Measurements from ENCODE around the gene SEC62.
"Not testable (repeated sequence)": the region's sequence is repeated elsewhere in the genome, so short reads cannot be mapped to it uniquely, and the experiment has no call there.

SEC62 gene

GRCh38 chr3:170016057-170016456 is 49.5 kb downstream of the SEC62 start:
- Histone ChIP-seq H3K27me3 (ENCODE audit: insufficient read depth, poor library complexity, severe bottlenecking) (no peaks in the 10 kb centered on the region), H3K4me3 (replicated peaks; ENCODE audit: insufficient read depth, low read length) (no peak overlapping the region), H3K27ac (replicated peaks) (no peak overlapping the region)
- no peak for TF ChIP-seq CTCF (IDR thresholded peaks at IDR 0.05; ENCODE audit: insufficient read depth, low read length)
- no peak for TF ChIP-seq SPI1 (IDR thresholded peaks at IDR 0.05; ENCODE audit: borderline replicate concordance, low read depth)
- DNase-seq (ENCODE audit: low read depth in 1 of 2, low spot score in 1 of 2), result no peak

GRCh38 chr3:170019306-170019705 is 52.7 kb downstream of the SEC62 start:
- not testable (repeated sequence) for DNase-seq (ENCODE audit: low read depth in 1 of 2, low spot score in 1 of 2); H3K4me3 ChIP-seq (replicated peaks; ENCODE audit: insufficient read depth, low read length); H3K27me3 ChIP-seq (ENCODE audit: insufficient read depth, poor library complexity, severe bottlenecking); H3K27ac ChIP-seq (replicated peaks)

GRCh38 chr3:170021083-170021482 is 54.5 kb downstream of the SEC62 start:
- Histone ChIP-seq H3K27ac (replicated peaks) (no peak overlapping the region), H3K4me3 (replicated peaks; ENCODE audit: insufficient read depth, low read length) (no peak overlapping the region), H3K27me3 (ENCODE audit: insufficient read depth, poor library complexity, severe bottlenecking) (no peaks in the 10 kb centered on the region)
- DNase-seq (ENCODE audit: low read depth in 1 of 2, low spot score in 1 of 2), result no peak
- no peak for TF ChIP-seq SPI1 (IDR thresholded peaks at IDR 0.05; ENCODE audit: borderline replicate concordance, low read depth)

- Histone ChIP-seq H3K27me3 (ENCODE audit: insufficient read depth, poor library complexity, severe bottlenecking) (no peaks in the 10 kb centered on the region), H3K4me3 (replicated peaks; ENCODE audit: insufficient read depth, low read length) (no peak overlapping the region), H3K27ac (replicated peaks) (no peak overlapping the region)
- DNase-seq (ENCODE audit: low read depth in 1 of 2, low spot score in 1 of 2), result no peak
- TF ChIP-seq CTCF (IDR thresholded peaks at IDR 0.05; ENCODE audit: insufficient read depth, low read length) (no peak), GABPA (IDR thresholded peaks at IDR 0.05; ENCODE audit: low read depth) (no peak), POLR2AphosphoS5 (IDR thresholded peaks at IDR 0.05; ENCODE audit: low read depth) (no peak), SPI1 (IDR thresholded peaks at IDR 0.05; ENCODE audit: borderline replicate concordance, low read depth) (no peak), REST (IDR thresholded peaks at IDR 0.05; ENCODE audit: insufficient replicate concordance, low read depth) (no peak)
Measured at GRCh38 chr3:170022336-170022735, 55.7 kb downstream of the SEC62 start.

GRCh38 chr3:170023165-170023564 is 56.6 kb downstream of the SEC62 start:
- TF ChIP-seq GABPA (IDR thresholded peaks at IDR 0.05; ENCODE audit: low read depth), result no peak
- TF ChIP-seq POLR2AphosphoS5 (IDR thresholded peaks at IDR 0.05; ENCODE audit: low read depth), result no peak
- TF ChIP-seq SPI1 (IDR thresholded peaks at IDR 0.05; ENCODE audit: borderline replicate concordance, low read depth), result no peak
- no peak for TF ChIP-seq REST (IDR thresholded peaks at IDR 0.05; ENCODE audit: insufficient replicate concordance, low read depth)
- TF ChIP-seq CTCF (IDR thresholded peaks at IDR 0.05; ENCODE audit: insufficient read depth, low read length), result no peak
- Histone ChIP-seq H3K27ac (replicated peaks) (no peak overlapping the region), H3K4me3 (replicated peaks; ENCODE audit: insufficient read depth, low read length) (no peak overlapping the region), H3K27me3 (ENCODE audit: insufficient read depth, poor library complexity, severe bottlenecking) (no peaks in the 10 kb centered on the region)
- DNase-seq (ENCODE audit: low read depth in 1 of 2, low spot score in 1 of 2), result no peak

Measured in HL-60 (cell line).